Heart left ventricle (tissue), 16 donors: Measurements from ENCODE around the gene TASP1. TPM values are rescaled to one million over a fixed set of nuclear protein-coding genes. Genes with fewer than 3 reads are reported as not detected.

Experiments
- ATAC-seq, 4 donors: fragments of 200-7000 bp; cut with Tn5 transposase; one replicate each; pipeline ENCODE4 v1.9.1; 2020 to 2022; ENCODE audit warnings: moderate library complexity in 4 of 4, mild to moderate bottlenecking in 3 of 4, moderate number of reproducible peaks in 1 of 4
- DNase-seq, 5 donors: peaks; one replicate each; pipeline ENCODE4 v3.0.0-alpha.2; 2020
- H3K27ac ChIP-seq, 12 donors: fragments of 200-600 bp; sonication (generic) in 4 of 12; one replicate each; pipeline versions ENCODE4 v1.5.0 to v1.8.0; 2016 to 2022; ENCODE audit warnings: mild to moderate bottlenecking in 2 of 12
- H3K27me3 ChIP-seq, 9 donors: fragments of 200-600 bp; sonication (generic) in 2 of 9; one replicate each; pipeline versions ENCODE4 v1.5.1 to v1.8.0; 2016 to 2022; ENCODE audit warnings: mild to moderate bottlenecking in 3 of 9
- H3K36me3 ChIP-seq, 9 donors: fragments of 200-600 bp; sonication (generic) in 2 of 9; one replicate each; pipeline versions ENCODE4 v1.5.0 to v1.8.0; 2018 to 2022; ENCODE audit warnings: mild to moderate bottlenecking in 2 of 9
- H3K4me1 ChIP-seq, 12 donors: fragments of 200-600 bp; sonication (generic) in 4 of 12; one replicate each; pipeline versions ENCODE4 v1.5.0 to v1.8.0; 2016 to 2022; ENCODE audit warnings: mild to moderate bottlenecking in 3 of 12
- H3K4me3 ChIP-seq, 12 donors: fragments of 200-600 bp; sonication (generic) in 4 of 12; one replicate each; pipeline versions ENCODE4 v1.5.0 to v1.8.0; 2017 to 2022; ENCODE audit warnings: mild to moderate bottlenecking in 9 of 12, moderate library complexity in 4 of 12
- H3K9me3 ChIP-seq, 12 donors: fragments of 200-600 bp; sonication (generic) in 4 of 12; one replicate each; pipeline versions ENCODE4 v1.5.0 to v1.8.0; 2016 to 2022; ENCODE audit warnings: mild to moderate bottlenecking in 1 of 12
- POLR2A ChIP-seq, 2 donors: fragments of 450-650 bp; IDR thresholded peaks; one replicate each; pipeline ENCODE4 v1.6.1; 2017; ENCODE audit warnings: antibody characterized with exemption in 2 of 2, mild to moderate bottlenecking in 2 of 2, moderate library complexity in 2 of 2
- WGBS, 4 donors: extraction: QIAGEN DNeasy Blood & Tissue Kit in 2 of 4; methylation state at CpG; one replicate each; pipeline versions ENCODE4 v1.1.5 to v1.1.7; 2013 to 2018; 5-methylcytosine and 5-hydroxymethylcytosine counted together
- intact Hi-C, 10 donors: fragments of 100-400 bp; cut with DNase I; formaldehyde crosslinking; loops; one replicate each; pipeline versions ENCODE4 v1.11.1 to v1.14.2; 2022
- polyA plus RNA-seq, 2 donors: library from polyadenylated mRNA; stranded (reverse); fragments of 200-250 nt; gene quantifications; one replicate each; pipeline ENCODE4 v1.2.3, GENCODE V29; 2013
- total RNA-seq, 9 donors: library from RNA; depleted of rRNA in 2 of 9; stranded (reverse); fragments of >200 nt in 2 of 9; fragmentation: NEBNext Ultra II Directional in 3 of 9; extraction: Animal tissue kit (Norgen Biotek cat#: 25700) in 3 of 9; gene quantifications; one replicate each; pipeline versions ENCODE4 v1.1.0 to v1.2.4, GENCODE V29; 2016 to 2023
- TF ChIP-seq, protein P1 (sequence below), 12 donors: fragments of 200-600 bp; sonication (generic) in 4 of 12; IDR thresholded peaks; one replicate each; pipeline versions ENCODE4 v1.5.0 to v1.8.0; 2018 to 2022; ENCODE audit warnings: antibody characterized with exemption in 12 of 12, mild to moderate bottlenecking in 5 of 12
- donor health status: ischemic (EF 13 %, LVEDD 7.1; RV severe dilation, severe dysfunction).
- donor health status: healthy with polysubstance abuse.
- donor health status: DM: no; HTN: yes; CAD: no.
- donor health status: DM: no; HTN: no; CAD: no.
- donor health status: ischemic (EF 25% LVEDD 6.9; RV normal size, moderate dysfunction).
- donor health status: ischemic (EF 25% LVEDD 5.7; RV mildly dilated, moderate dysfunction).
- donor health status: healthy.
- donor health status: DM: yes; HTN: yes; CAD: no.
- donor health status: ischemic (EF 35%, LVEDD 5.7; RV mildly dilated, moderate dysfunction).
- donor health status: nonischemic (EF 11% LVEDD 7.7; RV severe dilation, severe dysfunction).
- donor health status: DM: yes; HTN: yes; CAD: no.
- donor health status: PGD.
- donor health status: ischemic (EF 29% LVEDD 5.4; RV normal size, mild dysfunction).
- donor health status: nonischemic (EF 23%, LVEDD 6.1; RV moderate dilation, normal function).

Gene TASP1
- total and polyA plus RNA-seq, 11 donors, result 1.6 to 8.6 (median 5.3) TPM

DNA sequence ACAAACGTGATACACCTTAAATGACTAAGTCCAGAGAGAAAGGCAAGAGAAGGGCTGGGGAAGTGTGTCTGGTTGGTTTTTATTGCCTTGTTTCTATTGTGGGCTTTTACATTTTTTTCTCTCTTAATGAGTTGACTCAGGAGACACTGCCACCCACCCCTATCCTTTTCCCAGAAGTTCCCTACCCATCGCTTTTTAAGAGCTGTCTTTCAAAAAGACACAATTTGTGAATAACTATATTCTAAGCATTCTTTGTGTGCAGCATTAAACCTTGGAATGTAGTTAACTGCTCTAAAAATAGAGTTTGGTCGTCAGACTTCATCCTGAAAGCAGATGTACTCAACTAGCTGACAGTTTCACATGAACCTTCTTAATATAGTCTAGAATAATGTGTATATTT, 242.7 kb downstream of the TASP1 start:
- intact Hi-C loops, result no loop called here
- no peak for TF ChIP-seq POLR2A (IDR thresholded peaks at IDR 0.05)
- TF ChIP-seq, protein P1, sequence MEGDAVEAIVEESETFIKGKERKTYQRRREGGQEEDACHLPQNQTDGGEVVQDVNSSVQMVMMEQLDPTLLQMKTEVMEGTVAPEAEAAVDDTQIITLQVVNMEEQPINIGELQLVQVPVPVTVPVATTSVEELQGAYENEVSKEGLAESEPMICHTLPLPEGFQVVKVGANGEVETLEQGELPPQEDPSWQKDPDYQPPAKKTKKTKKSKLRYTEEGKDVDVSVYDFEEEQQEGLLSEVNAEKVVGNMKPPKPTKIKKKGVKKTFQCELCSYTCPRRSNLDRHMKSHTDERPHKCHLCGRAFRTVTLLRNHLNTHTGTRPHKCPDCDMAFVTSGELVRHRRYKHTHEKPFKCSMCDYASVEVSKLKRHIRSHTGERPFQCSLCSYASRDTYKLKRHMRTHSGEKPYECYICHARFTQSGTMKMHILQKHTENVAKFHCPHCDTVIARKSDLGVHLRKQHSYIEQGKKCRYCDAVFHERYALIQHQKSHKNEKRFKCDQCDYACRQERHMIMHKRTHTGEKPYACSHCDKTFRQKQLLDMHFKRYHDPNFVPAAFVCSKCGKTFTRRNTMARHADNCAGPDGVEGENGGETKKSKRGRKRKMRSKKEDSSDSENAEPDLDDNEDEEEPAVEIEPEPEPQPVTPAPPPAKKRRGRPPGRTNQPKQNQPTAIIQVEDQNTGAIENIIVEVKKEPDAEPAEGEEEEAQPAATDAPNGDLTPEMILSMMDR (IDR thresholded peaks at IDR 0.05), result no peak
- Histone ChIP-seq H3K9me3 (no peaks in the 10 kb centered on the region), H3K27ac (no peak overlapping the region), H3K4me1 (peaks cover 0 to 6% (median 0%) of the 10 kb centered on the region in 12 donors), H3K36me3 (peaks cover 0 to under 1% (median 0%) of the 10 kb centered on the region in 9 donors), H3K27me3 (no peaks in the 10 kb centered on the region), H3K4me3 (no peak overlapping the region)
- DNase-seq (no peak), ATAC-seq (no peak)
- 60 to 70% (median 67%) methylated on average over 3 of the region's 3 CpGs for WGBS, 4 donors

DNA sequence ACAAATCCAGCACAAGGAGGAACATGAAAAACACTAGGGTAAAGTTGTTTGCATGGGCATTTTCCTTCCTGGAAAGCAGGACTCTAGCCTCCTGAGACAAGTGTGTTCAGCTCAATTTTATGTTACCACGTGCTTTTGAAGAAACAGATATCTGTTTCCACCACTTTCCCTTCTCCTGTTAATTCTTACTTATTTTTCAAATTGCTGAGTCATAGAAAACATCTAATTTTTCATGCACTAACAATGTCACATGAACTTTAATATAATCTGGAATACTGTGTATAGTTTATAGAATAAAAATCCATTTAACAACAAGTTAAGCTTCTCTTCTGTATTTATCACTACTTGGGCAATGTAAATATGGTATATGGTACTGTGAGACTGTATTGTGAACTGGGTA, 243.5 kb downstream of the TASP1 start:
- ATAC-seq (no peak), DNase-seq (no peak)
- Histone ChIP-seq H3K4me3 (no peak overlapping the region), H3K36me3 (peaks cover 0 to 4% (median 0%) of the 10 kb centered on the region in 9 donors), H3K27ac (no peak overlapping the region), H3K4me1 (peaks cover 0 to 6% (median 0%) of the 10 kb centered on the region in 12 donors), H3K9me3 (no peaks in the 10 kb centered on the region), H3K27me3 (no peaks in the 10 kb centered on the region)
- intact Hi-C loops, result no loop called here
- WGBS, 4 donors, result 63 to 88% (median 76%) methylated on average over 1 of the region's 1 CpG
- TF ChIP-seq, protein P1 (IDR thresholded peaks at IDR 0.05), result no peak
- no peak for TF ChIP-seq POLR2A (IDR thresholded peaks at IDR 0.05)

DNA sequence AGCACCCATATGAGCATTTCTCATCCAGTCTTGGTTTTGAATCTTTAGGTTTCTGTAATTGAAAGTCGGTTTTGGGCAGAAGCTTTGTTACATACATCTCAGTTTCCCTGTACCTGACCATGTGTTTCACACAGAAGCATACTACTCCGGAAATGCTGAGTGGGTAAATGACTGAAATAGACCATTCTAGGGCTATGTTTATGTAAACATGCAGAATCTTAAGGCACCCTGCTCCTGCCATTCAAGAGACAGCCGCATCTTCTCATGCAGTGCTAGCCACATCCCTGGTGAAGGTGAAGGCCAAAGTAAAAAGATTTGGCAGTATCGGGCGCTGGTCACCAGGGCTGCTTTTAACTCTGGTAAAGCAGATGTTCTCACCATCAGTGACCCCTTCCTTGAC, 246.3 kb downstream of the TASP1 start:
- peaks cover 0 to 4% (median 0%) of the 10 kb centered on the region in 12 donors for H3K9me3 ChIP-seq
- no peak overlapping the region for H3K4me3 ChIP-seq
- 97 to 100% (median 99%) methylated on average over 5 of the region's 5 CpGs for WGBS, 4 donors
- intact Hi-C loops, result no loop called here
- peaks cover 0 to 19% (median 3%) of the 10 kb centered on the region in 9 donors for H3K36me3 ChIP-seq
- no peaks in the 10 kb centered on the region for H3K27me3 ChIP-seq
- DNase-seq, result no peak
- peaks cover 0 to 6% (median 0%) of the 10 kb centered on the region in 12 donors for H3K4me1 ChIP-seq
- no peak for ATAC-seq
- TF ChIP-seq, protein P1 (IDR thresholded peaks at IDR 0.05), result no peak
- no peak for TF ChIP-seq POLR2A (IDR thresholded peaks at IDR 0.05)
- no peak overlapping the region for H3K27ac ChIP-seq

- H3K27ac ChIP-seq, result no peak overlapping the region
- no peak for TF ChIP-seq POLR2A (IDR thresholded peaks at IDR 0.05)
- TF ChIP-seq, protein P1 (IDR thresholded peaks at IDR 0.05), result no peak
- no peak for DNase-seq
- H3K36me3 ChIP-seq, result peaks cover 0 to 23% (median 3%) of the 10 kb centered on the region in 9 donors
- H3K4me3 ChIP-seq, result no peak overlapping the region
- WGBS, 4 donors, result 95 to 97% (median 96%) methylated on average over 3 of the region's 3 CpGs
- no peaks in the 10 kb centered on the region for H3K27me3 ChIP-seq
- H3K4me1 ChIP-seq, result no peaks in the 10 kb centered on the region
- ATAC-seq, result no peak
- intact Hi-C loops, result no loop called here
- H3K9me3 ChIP-seq, result peaks cover 0 to 6% (median 0%) of the 10 kb centered on the region in 12 donors
Observed at GRCh38 chr20:13389115-13389514, 249.6 kb downstream of the TASP1 start.
